AG04449 (cell line): ENCODE results near the gene RBM14.

Experiments used
- CTCF ChIA-PET: fragments of 350-600 bp; formaldehyde crosslinking; extraction: SDS; loops from one replicate; lab custom pipeline; 2021; ENCODE audit warnings: antibody characterized with exemption; lab: Yijun Ruan, JAX
- POLR2A ChIA-PET: fragments of 400-600, 350-600 bp; formaldehyde crosslinking; extraction: SDS; loops from one replicate; lab custom pipeline; 2020; ENCODE audit warnings: antibody characterized with exemption, inconsistent platforms; lab: Yijun Ruan, JAX
- DNase-seq: peaks from one replicate; pipeline ENCODE4 v3.0.0-alpha.2; 2010; ENCODE audit warnings: low read depth, low spot score
- H3K4me3 ChIP-seq: 2 replicates; pipeline ENCODE4 v1.5.1; 2011; ENCODE audit warnings: low read depth, mild to moderate bottlenecking, control low read depth, low read length
- TF ChIP-seq, protein P1 (sequence below): IDR thresholded peaks from one replicate; pipeline ENCODE4 v1.5.1; 2011; ENCODE audit warnings: mild to moderate bottlenecking, moderate library complexity, low read length, control low read depth, inconsistent platforms; ENCODE audit not compliant: insufficient read depth; ENCODE audit errors: missing control alignments

RBM14 gene

DNA sequence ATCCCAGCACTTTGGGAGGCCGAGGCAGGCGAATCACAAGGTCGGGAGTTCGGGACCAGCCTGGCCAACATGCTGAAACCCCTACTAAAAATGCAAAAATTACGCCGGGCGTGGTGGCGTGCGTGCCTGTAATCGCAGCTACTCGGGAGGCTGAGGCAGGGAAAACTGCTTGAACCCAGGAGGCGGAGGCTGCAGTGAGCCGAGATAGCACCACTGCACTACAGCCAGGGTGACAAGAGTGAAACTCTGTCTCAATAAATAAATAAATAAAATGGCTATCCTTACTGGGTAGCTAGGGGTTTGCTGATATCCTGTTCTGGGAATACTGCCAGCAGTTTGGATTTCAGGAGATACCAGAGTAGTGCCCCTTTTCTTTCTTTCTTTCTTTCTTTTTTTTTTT, 2.4 kb upstream of the RBM14 start:
- H3K4me3 ChIP-seq, result no peak overlapping the region
- POLR2A ChIA-PET, result no interaction called here
- CTCF ChIA-PET, result no interaction called here
- no peak for DNase-seq
- TF ChIP-seq, protein P1, sequence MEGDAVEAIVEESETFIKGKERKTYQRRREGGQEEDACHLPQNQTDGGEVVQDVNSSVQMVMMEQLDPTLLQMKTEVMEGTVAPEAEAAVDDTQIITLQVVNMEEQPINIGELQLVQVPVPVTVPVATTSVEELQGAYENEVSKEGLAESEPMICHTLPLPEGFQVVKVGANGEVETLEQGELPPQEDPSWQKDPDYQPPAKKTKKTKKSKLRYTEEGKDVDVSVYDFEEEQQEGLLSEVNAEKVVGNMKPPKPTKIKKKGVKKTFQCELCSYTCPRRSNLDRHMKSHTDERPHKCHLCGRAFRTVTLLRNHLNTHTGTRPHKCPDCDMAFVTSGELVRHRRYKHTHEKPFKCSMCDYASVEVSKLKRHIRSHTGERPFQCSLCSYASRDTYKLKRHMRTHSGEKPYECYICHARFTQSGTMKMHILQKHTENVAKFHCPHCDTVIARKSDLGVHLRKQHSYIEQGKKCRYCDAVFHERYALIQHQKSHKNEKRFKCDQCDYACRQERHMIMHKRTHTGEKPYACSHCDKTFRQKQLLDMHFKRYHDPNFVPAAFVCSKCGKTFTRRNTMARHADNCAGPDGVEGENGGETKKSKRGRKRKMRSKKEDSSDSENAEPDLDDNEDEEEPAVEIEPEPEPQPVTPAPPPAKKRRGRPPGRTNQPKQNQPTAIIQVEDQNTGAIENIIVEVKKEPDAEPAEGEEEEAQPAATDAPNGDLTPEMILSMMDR, result no peak

DNA sequence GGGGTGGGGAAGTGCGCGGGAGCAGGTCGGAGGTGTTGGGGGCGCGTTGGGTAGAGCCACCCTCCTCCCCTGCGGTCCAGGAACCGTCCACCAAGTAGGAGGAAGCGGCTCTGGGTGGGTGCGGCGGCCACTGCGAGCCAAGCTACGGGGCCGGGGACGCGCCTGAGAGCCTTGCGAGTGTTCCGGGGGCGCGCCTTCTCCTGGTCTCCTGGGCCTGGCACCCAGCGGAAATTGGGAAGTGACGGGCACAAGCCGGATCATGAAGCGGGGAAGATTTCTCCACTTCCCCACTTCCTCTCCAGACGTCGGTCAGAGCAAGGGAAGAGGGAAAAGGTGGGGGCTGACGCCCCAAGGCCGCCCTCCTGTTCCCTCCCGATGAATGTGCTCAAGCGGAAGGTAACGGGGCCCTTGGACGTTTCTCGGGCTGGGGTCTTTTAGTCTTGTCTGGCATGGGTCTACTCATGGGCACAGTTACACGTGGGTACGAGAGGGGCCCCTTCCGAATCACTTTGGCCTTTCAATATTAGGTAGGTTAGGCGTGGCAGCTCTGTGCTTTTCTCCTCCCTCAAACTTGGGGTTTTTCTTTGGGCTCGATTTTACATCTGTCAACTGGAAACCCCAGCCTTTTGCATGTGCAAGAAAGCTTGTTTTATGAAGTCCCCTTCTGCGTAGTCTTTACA, 865 bp downstream of the RBM14 start:
- POLR2A ChIA-PET, result interaction anchor here (0.7 to 3.2 kb wide), 11 partner anchors 8 to 281 kb away, joined by 3 to 37 read pairs (median 7); partner anchors contain the start of genes CCDC87, RBM4, RBM4B and RIN1
- TF ChIP-seq, protein P1, result no peak
- H3K4me3 ChIP-seq, result peak overlapping the region; percentile 94
- no peak for DNase-seq
- CTCF ChIA-PET, result interaction anchor here (0.8 to 1.3 kb wide), 3 partner anchors 15 to 25 kb away, joined by 3 read pairs; partner anchors contain the start of genes CCDC87 and CCS

DNA sequence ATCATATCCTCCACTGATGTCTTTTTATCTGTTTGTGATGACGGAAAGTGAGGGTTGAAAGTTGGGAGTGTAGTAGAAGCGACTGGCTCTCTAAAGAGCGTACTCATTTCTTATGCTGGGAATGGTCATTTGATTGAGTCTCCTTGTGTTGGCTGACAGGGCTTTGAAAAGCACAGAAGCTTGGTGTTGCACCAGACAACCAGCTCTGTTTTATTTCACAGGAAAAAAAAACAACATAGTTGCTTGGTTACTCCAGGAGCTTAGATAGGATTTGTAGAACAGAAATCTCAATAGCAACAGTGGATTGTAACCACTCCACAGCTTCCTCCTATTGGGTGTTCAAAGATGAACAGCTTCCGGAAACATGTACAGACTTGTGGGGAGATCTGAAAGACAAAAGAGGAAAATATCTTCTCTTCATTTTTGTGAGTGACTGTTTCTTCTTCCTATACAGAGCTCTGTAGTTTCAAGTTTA, 2.7 kb downstream of the RBM14 start:
- peak overlapping the region; percentile 94 for H3K4me3 ChIP-seq
- ChIA-PET CTCF (interaction anchor here (0.8 to 1.5 kb wide), 3 partner anchors 10 to 263 kb away, joined by 3 to 5 read pairs (median 3); partner anchors contain the start of gene RBM4), POLR2A (interaction anchor here (0.6 to 3.2 kb wide), 5 partner anchors 8 to 52 kb away, joined by 3 to 15 read pairs (median 3); partner anchors contain the start of gene RBM4)
- TF ChIP-seq, protein P1, result no peak
- DNase-seq, result no peak

DNA sequence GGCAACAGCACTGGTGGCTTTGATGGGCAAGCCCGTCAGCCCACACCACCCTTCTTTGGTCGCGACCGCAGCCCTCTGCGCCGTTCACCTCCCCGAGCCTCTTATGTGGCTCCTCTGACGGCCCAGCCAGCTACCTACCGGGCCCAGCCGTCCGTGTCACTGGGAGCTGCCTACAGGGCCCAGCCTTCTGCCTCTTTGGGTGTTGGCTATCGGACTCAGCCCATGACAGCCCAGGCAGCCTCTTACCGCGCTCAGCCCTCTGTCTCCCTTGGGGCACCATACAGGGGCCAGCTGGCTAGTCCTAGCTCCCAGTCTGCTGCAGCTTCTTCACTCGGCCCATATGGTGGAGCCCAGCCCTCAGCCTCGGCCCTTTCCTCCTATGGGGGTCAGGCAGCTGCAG, 8.0 kb downstream of the RBM14 start:
- CTCF ChIA-PET, result no interaction called here
- TF ChIP-seq, protein P1, result no peak
- POLR2A ChIA-PET, result interaction anchor here (1.0 to 4.1 kb wide), 3 partner anchors 8 to 33 kb away, joined by 3 to 15 read pairs (median 10); partner anchors contain the start of genes RBM14 and RBM4
- H3K4me3 ChIP-seq, result no peak overlapping the region
- no peak for DNase-seq

DNA sequence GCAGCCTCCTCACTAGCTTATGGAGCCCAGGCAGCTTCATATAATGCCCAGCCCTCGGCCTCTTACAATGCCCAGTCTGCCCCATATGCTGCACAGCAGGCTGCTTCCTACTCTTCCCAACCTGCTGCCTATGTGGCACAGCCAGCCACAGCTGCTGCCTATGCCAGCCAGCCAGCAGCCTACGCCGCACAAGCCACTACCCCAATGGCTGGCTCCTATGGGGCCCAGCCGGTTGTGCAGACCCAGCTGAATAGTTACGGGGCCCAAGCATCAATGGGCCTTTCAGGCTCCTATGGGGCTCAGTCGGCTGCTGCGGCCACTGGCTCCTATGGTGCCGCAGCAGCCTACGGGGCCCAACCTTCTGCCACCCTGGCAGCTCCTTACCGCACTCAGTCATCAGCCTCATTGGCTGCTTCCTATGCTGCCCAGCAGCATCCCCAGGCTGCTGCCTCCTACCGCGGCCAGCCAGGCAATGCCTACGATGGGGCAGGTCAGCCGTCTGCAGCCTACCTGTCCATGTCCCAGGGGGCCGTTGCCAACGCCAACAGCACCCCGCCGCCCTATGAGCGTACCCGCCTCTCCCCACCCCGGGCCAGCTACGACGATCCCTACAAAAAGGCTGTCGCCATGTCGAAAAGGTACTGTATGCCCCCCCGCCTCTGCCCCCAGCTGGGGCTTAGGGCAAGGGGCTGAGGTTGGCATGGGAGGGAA, 8.8 kb downstream of the RBM14 start:
- CTCF ChIA-PET, result no interaction called here
- DNase-seq, result no peak
- no peak overlapping the region for H3K4me3 ChIP-seq
- POLR2A ChIA-PET, result interaction anchor here (1.0 to 4.1 kb wide), 3 partner anchors 9 to 32 kb away, joined by 3 to 15 read pairs (median 10); partner anchors contain the start of genes RBM14 and RBM4
- TF ChIP-seq, protein P1, result no peak
